SHP77 treated with DMSO at 0.1 percent for 48 hours (cell line): ENCODE results near the gene STIM2.
"Not testable (repeated sequence)": the region's sequence is repeated elsewhere in the genome, so short reads cannot be mapped to it uniquely, and the experiment has no call there.

Source experiments
- DNase-seq: peaks from one replicate; lab custom pipeline; 2025; lab: John Stamatoyannopoulos, UW

Gene STIM2

DNA sequence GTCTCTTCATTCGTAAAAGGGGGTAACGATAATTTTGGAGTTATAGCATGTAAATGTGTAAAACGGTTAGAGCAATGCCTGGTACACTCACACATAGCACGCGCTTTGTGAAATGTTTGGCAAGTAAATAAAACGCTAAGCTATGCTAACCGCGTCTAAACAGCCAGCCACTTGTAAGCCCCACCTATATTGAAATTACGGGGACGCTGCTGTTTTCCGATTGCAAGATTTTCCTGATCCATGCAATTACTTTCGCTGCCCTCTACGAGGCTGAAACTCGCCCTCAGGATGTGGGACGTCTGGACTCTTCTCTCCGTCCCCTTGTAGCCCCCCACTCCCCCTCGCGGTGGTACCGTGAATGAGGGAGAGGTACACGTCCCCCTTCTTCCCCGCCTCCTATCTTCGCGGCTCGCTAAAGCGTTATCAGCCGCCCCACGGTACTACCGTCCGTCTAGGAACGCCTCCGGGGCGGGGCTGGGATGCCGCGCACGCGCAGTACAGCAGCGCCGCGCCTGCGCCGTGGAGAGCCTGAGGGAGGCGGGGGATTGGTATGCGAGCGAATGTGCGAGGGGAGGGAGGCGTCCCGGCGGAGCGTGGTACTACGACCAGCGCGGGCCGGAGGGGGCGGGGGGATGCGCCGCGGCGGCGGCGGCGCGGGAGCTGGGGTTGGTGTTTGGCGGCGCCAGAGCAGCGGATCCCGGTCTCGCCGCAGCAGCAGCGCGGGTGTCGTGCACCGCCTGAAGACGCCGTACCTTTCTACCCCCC is at the start of gene STIM2:
Gene STIM2, plus strand, starts transcription at position 685 of the 765 bp plus-strand sequence.
- DNase-seq, result peak; percentile 62

DNA sequence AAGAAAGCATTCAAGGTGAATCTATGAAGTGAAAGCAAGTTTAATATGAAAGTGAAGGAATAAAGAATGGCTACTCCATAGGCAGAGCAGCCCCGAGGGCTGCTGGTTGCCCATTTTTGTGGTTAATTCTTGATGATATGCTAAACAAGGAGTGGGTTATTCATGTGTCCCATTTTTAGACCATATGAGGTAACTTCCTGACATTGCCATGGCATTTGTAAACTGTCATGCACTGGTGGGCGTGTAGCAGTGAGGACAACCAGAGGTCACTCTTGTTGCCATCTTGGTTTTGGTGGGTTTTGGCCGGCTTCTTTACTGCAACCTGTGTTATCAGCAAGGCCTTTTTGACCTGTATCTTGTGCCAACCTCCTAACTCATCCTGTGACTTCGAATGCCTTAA is 49.1 kb upstream of the STIM2 start:
- DNase-seq, result not testable (repeated sequence)

DNA sequence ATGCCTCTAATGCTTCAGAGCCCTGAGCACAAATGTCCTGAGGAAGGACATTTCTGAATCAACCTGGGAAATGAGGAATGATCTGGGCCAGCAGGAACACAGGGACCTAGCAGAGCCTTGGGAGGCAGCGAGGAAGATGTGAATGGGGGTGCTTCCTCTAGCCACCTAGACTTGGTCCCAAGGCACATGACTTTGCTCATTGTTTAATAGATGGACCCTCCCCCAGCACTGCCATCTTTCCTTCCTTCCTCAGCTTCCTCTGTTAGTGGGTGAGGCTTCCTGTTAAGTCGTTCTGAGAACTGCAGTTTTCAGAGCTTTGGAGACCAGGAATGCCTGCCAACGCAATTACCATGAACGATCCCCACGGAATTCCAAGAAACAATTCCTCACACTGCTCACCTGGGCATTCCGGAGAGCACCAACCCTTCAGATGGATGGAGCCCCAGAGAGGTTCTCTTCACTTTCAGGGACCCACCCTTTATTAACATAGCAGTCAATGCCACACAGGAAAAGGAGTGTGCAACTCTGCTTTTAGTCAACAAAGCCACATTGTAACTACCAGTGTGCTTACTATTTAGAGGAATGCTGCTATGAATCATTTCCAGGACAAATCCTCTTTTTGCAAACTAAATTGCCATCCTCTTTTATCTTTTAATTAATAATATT is 48.5 kb upstream of the STIM2 start:
- no peak for DNase-seq

DNA sequence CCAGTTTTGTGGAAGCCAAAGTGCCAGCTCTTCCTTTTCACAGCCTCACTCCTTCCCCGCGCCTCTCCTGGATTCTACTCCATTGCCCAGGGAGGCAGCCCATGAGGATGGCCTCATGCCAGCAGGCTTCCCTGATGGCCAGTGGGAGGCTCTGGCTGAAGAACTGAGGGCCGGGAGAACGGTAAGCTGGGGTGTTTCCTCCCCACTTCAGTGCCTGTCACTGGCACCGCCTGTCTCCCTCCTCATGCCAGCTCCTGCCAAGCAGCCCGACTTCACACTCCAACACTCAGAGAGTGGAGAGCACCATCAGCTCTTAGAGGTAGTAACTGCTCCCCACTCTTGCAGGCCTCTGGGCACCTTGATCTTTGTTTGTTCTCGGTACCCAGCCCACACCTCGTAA is 46.9 kb upstream of the STIM2 start:
- no peak for DNase-seq

DNA sequence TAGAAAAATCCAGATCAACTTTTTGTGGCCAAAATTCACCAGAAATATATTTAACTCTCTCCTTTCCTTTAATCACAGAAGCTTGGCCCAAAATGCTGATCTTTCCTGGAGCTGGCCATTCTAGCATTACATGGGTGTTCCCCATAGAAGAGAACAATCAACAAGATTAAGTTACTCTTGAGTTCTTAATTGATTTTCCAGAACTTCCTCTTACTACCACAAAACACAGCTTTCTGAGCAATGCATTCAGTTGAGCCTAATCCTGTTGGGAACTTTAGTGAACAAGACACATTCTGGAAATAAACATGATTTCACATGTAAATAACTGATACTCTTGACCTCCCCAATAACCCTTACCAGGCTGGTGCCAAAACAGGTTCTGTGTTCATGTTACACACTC is 45.4 kb upstream of the STIM2 start:
- no peak for DNase-seq

DNA sequence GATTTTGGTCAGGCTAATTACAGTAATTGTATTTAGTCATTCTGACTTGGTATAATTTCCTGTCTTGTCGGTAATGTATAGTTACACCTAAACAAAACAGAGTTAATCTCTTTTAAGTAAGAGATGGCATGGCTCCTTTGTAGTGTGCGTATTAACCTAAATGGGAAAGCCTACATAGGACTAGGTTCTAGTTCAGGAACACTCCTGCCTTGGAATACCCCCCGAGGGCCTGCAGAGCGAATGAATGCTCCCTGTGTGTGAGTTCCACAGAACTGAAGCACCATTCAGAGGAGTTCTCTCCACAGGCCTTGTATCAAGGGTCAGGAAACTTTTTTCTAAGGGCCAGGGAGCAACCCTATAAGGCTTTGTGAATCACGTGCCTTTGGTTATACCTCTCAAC is 44.9 kb upstream of the STIM2 start:
- no peak for DNase-seq

DNA sequence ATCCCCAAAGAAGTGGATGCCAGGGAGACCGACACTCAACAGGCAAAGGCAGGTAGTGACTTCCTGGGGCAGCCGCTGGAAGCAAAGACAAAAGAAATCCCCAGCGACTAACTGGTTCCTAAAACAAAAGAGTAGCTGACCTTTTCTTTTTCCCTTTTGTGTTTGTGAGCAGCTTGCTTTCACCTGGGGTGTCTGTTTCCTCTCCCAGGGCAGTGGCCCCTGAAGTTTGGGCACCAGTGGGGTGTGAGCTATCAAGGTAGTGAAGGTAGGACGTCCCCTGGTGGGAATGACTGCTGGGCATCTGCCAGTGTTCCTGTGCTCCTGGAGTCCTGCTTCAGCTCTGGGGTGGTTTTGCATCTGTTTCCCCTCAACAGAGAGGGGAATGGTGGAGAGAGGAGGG is 41.6 kb upstream of the STIM2 start:
- no peak for DNase-seq

DNA sequence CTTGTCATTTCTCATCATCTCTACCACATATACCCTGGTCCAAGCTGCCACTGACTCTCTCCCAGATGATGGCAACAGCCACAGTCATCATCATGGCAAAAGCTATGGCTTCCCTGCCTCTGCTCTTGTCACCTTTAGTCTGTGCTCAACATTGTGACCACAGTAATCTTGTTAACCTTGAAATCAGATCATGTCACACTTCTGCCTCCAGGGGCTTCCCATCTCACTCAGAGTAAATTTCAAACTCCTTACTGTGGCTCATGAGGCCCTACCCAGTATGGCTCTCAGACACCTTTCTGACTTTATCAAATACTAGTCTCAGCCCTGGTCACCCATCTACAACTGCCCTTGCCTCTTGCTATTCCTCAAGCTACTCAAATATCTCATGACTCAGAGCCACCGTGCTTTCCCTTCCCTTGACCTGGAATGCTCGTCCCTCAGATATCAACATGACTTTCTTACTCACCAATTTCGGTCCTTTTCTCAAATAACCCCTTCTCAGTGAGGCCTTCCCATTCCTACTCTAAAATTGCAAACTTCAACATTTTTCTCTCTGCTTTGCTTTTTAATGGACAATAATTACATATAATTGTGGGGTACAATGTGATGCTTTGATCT is 41.1 kb upstream of the STIM2 start:
- DNase-seq, result no peak

DNA sequence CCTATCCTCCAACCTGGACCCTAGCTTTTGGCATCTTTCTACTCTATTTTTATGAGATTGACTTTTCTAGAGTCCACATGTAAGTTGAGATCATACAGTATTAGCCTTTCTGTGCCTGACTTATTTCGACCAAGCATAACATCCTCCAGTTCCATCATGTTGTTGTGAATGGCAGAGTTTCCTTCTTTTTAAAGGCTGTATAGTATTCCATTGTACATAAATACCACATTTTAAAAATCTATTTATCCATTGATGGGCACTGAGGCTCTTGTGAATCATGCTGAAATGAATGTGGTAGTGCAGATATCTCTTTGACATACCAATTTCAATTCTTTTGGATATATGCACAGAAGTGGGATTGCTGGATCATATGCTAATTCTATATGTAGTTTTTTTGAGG is 40.3 kb upstream of the STIM2 start:
- no peak for DNase-seq

DNA sequence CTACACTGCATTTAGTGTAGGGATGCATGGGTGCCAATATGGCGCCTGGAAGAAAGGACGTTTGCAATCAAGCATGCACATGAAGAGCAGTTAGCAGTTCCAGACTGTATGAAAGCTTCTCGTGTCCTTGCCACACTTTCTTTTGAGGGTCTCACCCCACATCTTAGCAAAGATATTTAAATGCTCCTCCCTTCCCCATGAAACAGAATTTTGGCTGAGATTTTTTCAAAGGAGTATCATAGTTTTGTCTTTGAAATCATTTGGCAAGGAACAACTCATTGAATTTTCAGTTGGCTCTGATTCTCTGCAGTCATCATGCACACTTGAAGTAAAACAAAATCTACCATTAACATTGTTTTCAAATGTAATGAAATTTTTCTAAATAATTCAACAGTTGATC is 39.6 kb upstream of the STIM2 start:
- no peak for DNase-seq

DNA sequence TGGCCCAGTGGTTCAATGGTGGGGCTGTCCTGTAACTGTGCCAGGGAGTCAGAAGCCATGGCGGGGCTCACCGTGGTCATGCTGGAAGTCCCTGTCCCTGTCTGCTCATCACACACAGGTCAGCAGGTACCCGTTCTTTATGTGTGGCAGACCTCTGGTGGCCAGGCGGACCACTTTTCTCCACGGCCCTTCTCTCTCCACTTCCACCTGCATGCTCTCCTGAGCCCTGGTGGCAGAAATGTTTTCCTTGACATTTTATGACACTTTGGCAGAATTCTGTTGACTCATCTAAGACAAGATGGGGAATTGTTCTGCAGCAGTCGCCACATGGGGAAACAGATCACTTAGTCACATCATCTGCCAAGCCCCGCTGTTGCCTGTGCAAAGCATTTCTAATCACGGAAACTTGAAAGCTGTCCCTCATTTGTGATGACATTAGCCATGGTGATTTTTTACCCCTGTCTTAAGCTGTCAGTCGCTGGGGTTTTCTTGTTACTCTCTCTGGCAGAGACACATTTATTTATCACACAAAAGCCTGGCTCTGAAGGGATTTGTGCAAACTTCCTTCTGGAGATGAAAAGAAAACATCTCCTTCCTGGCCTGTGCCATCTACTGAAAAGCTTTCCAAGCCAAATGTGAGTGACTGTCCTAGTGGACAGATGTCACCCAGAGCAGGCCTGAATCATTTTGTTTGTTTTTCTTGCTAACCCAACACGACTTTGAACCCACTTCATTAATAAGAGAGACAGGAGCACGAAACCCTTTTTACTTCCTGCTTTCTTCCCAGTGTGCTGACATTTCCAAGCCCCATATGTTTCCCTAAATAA is 38.8 kb upstream of the STIM2 start:
- DNase-seq, result peak; percentile 11

DNA sequence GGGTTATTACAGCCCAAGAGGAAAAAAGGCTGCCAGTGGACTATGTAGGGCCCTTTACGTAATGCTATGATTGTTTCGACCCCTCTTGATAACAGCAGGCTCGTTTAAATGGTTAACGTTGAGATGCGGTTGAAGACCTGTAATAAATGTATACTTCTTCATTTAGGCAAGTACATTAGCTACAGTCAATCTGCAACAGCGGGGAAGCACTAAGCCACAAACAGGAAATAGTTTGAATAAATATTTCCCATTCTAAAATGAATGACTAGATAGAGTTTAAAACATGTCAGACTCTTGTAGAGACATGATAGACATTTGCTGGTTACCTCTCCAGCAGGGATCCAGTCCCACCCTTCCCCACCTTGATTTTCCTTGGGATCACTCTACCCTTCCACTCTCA is 38.1 kb upstream of the STIM2 start:
- DNase-seq, result no peak

DNA sequence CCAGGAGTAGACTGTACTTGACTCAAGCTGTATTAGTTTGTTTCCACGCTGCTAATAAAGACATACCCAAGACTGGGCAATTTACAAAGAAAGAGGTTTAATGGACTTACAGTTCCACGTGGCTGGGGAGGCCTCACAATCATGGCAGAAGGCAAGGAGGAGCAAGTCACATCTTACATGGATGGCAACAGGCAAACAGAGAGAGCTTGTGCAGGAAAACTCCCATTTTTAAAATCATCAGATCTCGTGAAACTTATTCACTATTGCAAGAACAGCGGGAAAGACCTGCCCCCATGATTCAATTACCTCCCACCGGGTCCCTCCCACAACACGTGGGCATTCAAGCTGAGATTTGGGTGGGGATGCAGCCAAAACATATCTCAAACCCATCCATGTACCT is 37.7 kb upstream of the STIM2 start:
- DNase-seq, result not testable (repeated sequence)

DNA sequence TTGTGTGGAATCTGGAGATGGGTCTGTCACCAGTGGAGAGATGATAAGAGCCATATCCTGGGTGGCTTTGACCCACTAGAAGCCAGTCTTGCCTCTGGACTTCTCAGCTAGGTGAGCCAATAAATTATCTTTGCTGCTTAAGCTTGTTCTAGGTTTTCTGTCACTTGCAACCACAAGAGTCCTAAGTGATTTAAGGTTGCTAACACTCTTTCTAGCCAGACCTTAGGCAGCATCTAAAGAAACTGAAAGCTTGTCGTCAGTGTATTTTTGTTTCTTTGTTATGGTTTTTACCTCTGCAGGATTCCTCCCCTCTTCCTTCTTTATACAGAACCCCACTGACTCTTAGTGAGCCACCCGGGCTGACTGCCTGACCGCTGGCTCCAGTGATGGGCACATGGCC is 37.1 kb upstream of the STIM2 start:
- no peak for DNase-seq

DNA sequence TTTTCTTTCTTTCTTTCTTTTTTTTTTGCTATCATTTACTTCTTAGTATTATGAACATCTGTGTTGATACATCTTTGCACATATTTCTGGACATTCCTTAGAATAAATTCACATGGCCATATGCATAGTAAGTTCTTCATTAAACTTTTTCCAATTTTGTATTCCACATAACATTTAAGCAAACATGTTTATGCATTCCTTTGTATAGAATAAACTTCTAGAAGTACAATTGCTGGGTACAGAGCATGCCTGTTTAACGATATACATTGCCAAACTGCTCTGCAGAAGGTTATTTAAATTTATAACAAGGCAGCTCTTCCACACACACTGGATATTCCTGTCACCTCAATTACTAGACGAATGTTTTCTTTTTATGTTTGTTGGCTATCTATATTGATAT is 36.0 kb upstream of the STIM2 start:
- no peak for DNase-seq

DNA sequence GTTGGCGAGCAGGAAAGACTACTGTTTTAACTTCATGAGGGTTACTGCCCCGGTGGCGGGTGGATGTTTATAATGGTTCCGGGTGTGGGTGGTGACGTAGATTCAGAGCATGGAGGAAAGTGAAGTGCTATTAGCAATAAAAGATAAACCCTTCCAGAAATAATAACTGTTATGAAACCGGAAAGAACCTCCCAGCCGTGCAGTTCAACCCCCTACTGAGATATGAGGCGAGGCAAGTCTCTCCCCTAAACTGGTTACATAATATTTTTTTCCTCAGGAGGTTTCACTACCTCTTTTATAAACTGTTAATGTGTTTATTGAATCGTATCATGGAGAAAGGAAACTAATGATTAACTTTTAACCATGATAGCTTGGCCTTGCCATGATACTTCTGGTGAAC is 33.9 kb upstream of the STIM2 start:
- no peak for DNase-seq

DNA sequence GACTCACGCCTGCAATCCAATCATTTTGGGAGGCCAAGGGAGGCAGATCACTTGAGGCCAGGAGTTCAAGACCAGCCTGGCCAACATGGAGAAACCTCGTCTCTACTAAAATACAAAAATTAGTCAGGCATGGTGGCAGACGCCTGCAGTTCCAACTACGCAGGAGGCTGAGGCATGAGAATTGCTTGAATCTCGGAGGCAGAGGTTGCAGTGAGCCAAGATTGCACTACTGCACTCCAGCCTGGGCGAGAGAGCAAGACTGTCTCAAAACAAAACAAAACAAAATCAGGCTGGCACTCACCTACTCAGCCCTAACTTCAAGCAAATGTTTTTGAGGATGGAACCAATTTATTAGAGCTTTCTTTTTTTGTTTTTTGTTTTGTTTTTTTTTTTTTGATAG is 33.3 kb upstream of the STIM2 start:
- not testable (repeated sequence) for DNase-seq

DNA sequence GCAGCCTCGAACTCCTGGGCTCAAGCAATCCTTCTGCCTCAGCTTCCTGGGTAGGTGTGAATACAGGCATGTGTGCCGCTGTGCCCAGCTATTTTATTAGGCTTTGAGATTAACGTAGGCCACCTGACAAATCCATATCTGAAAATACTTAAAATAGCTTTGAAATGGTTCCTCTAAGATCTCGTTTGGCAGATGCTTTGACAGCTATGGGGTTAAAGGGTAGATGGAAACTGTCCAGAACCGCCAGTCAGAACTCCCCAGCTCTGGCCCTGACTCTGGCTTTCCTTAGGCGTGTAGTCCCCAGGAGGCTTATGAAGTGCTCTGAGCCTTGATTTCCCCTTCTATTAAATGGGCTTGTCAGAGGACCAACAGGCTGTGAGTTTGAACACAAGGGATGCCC is 32.8 kb upstream of the STIM2 start:
- DNase-seq, result no peak

DNA sequence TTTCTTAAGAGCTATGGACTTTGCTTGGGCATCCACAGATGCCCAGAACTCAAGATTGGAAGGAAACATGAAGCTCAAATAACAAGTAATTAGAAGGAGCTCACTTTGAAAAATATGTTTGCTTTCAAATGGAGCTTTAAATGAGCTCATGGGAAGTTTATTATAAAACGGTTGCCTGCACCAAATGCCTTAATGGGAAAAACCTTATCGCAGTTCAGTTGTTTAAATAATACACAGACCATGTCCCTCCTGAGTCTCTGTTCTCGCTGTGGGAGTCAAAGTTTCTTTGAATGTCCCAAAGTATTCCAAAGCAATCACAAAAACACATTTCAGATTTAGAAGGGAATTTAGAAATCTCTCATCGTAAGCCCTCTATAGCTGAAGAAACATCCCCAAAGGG is 31.6 kb upstream of the STIM2 start:
- DNase-seq, result no peak

DNA sequence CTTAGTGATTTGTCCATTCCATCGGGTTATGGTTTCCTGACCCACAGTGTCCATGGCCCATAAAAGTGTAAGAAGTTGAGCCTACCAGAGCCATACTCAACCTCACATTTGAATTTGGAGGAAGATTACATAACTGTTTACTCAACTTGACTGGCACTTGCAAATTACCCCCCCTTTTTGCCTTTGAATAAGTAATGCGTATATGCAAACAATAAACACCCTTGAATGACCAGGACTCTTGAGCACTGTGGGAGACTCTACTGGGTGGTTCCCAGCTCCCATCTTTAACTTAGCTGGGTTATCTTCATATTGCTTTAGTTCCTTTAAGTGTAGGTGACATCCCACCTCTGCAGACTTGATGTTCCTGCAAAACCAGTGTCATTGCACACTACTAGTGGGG is 30.6 kb upstream of the STIM2 start:
- DNase-seq, result no peak

DNA sequence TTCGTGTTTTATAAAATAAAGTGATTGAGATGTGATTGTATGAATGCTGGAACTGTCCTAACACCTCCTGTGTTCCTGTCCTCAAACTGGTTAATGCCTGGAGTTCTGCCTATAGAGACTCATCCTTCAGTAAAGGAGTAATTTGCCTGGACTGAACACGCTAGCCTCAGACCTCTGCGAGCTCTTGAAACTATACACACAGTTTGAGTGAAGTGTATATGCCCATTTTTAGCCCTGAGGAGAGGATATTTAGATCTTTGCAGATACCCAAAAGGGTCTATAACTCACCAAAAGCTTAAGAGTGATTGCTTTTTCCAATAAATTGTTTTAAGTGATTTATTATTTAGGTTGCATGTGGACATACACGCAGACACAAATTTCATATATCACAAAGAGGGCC is 29.9 kb upstream of the STIM2 start:
- DNase-seq, result no peak

DNA sequence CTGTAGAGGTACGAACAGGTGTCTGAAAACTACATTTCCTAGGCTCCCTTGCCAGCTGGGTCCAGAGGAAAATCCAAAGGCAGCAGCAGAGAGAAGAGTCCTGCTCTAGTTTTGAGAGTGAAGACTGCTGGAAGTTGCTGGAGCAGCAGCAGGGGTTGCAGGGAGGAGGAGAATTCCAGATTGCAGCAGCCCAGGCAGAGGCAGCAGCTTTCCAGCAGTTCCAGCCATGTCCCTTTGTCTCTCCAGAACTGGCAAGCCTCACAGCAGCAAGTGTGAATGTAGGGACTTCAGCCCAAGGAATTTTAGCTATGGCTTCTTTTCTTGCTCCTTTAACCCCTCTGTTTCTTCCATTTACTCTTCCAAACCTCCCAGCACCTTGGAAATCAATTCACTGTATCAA is 24.1 kb upstream of the STIM2 start:
- DNase-seq, result no peak
